Activated CD8-positive, alpha-beta memory T cell treated with anti-CD3 and anti-CD28 coated beads, Interleukin-2, amount 50 U/mL, for 48 hours (primary cell): Measurements from ENCODE around the gene MAP7D2.

ENCODE experiments used
- DNase-seq: peaks from one replicate; pipeline ENCODE4 v3.0.0-alpha.2; 2020

MAP7D2 gene

GRCh38 chrX:20112022-20112774, 4.5 kb downstream of the MAP7D2 start:
- DNase-seq, result no peak

GRCh38 chrX:20111271-20111670, 5.4 kb downstream of the MAP7D2 start:
- no peak for DNase-seq

GRCh38 chrX:20101934-20102581, 14.6 kb downstream of the MAP7D2 start:
- DNase-seq, result no peak

- no peak for DNase-seq
Observed at GRCh38 chrX:20091499-20091898, 25.2 kb downstream of the MAP7D2 start.

- no peak for DNase-seq
Observed at GRCh38 chrX:20089845-20090244, 26.9 kb downstream of the MAP7D2 start.

- no peak for DNase-seq
Observed at GRCh38 chrX:20080277-20080676, 36.4 kb downstream of the MAP7D2 start.

- DNase-seq, result no peak
Observed at GRCh38 chrX:20071511-20072079, 45.1 kb downstream of the MAP7D2 start.

GRCh38 chrX:20067709-20068561, 48.8 kb downstream of the MAP7D2 start:
- DNase-seq, result no peak

GRCh38 chrX:20066968-20067708, 49.6 kb downstream of the MAP7D2 start:
- DNase-seq, result no peak

GRCh38 chrX:20063716-20064351, 52.9 kb downstream of the MAP7D2 start:
- no peak for DNase-seq

- DNase-seq, result no peak
Observed at GRCh38 chrX:20063153-20063552, 53.6 kb downstream of the MAP7D2 start.

- DNase-seq, result no peak
Observed at GRCh38 chrX:20061855-20062254, 54.9 kb downstream of the MAP7D2 start.

- no peak for DNase-seq
Observed at GRCh38 chrX:20060961-20061748, 55.6 kb downstream of the MAP7D2 start.

- DNase-seq, result no peak
Observed at GRCh38 chrX:20059467-20060128, 57.1 kb downstream of the MAP7D2 start.

- DNase-seq, result no peak
Observed at GRCh38 chrX:20057479-20057878, 59.2 kb downstream of the MAP7D2 start.

GRCh38 chrX:20056704-20057103, 60.0 kb downstream of the MAP7D2 start:
- DNase-seq, result no peak

GRCh38 chrX:20053537-20053936, 63.2 kb downstream of the MAP7D2 start:
- no peak for DNase-seq

GRCh38 chrX:20046864-20047263, 69.8 kb downstream of the MAP7D2 start:
- DNase-seq, result no peak

- DNase-seq, result no peak
Observed at GRCh38 chrX:20046223-20046622, 70.5 kb downstream of the MAP7D2 start.

GRCh38 chrX:20042221-20042620, 74.5 kb downstream of the MAP7D2 start:
- no peak for DNase-seq

GRCh38 chrX:20038966-20039365, 77.7 kb downstream of the MAP7D2 start:
- no peak for DNase-seq
